HEK293T (cell line): ENCODE data around the gene PIH1D1.

Source experiments
- ARNT ChIP-seq: fragments of 450-650 bp; IDR thresholded peaks from 2 replicates; pipeline ENCODE4 v1.6.1; 2017; ENCODE audit warnings: mild to moderate bottlenecking
- FOXM1 ChIP-seq: fragments of 450-650 bp; IDR thresholded peaks from 2 replicates; pipeline ENCODE4 v1.6.1; 2017; ENCODE audit warnings: mild to moderate bottlenecking, borderline replicate concordance
- LEF1 ChIP-seq: fragments of 450-650 bp; IDR thresholded peaks from 2 replicates; pipeline ENCODE4 v1.6.1; 2017; ENCODE audit warnings: mild to moderate bottlenecking, borderline replicate concordance
- NFRKB ChIP-seq: fragments of 450-650 bp; IDR thresholded peaks from 2 replicates; pipeline ENCODE4 v1.6.1; 2016; ENCODE audit warnings: mild to moderate bottlenecking, moderate library complexity
- PKNOX1 ChIP-seq: fragments of 450-650 bp; IDR thresholded peaks from 2 replicates; pipeline ENCODE4 v1.6.1; 2016
- SUZ12 ChIP-seq: fragments of 450-650 bp; IDR thresholded peaks from 2 replicates; pipeline ENCODE4 v1.6.1; 2016; ENCODE audit warnings: mild to moderate bottlenecking
- TARDBP ChIP-seq: fragments of 450-650 bp; IDR thresholded peaks from 2 replicates; pipeline ENCODE4 v1.6.1; 2016
- ZNF384 ChIP-seq: fragments of 450-650 bp; IDR thresholded peaks from 2 replicates; pipeline ENCODE4 v1.6.1; 2016

- TF ChIP-seq NFRKB (no peak), FOXM1 (no peak), PKNOX1 (no peak), ZNF384 (no peak), LEF1 (no peak), SUZ12 (no peak), ARNT (no peak), TARDBP (no peak)
Observed at GRCh38 chr19:49447485-49448431, 3.9 kb downstream of the PIH1D1 start.
